Mucosa of stomach (tissue), 1 donor: ENCODE data around the gene GRID1.
"Not testable (repeated sequence)": the region's sequence is repeated elsewhere in the genome, so short reads cannot be mapped to it uniquely, and the experiment has no call there.

ENCODE experiments used
- H3K27me3 ChIP-seq: one replicate; pipeline ENCODE4 v1.7.0; 2013; ENCODE audit warnings: mild to moderate bottlenecking, low read length; ENCODE audit not compliant: control insufficient read depth, insufficient read depth
- H3K36me3 ChIP-seq: one replicate; pipeline ENCODE4 v1.7.0; 2013; ENCODE audit warnings: low read length; ENCODE audit not compliant: control insufficient read depth, insufficient read depth
- H3K4me1 ChIP-seq: one replicate; pipeline ENCODE4 v1.7.0; 2013; ENCODE audit warnings: mild to moderate bottlenecking, low read length; ENCODE audit not compliant: control insufficient read depth, insufficient read depth
- H3K4me3 ChIP-seq: one replicate; pipeline ENCODE4 v1.7.0; 2013; ENCODE audit warnings: low read length
- H3K9ac ChIP-seq: one replicate; pipeline ENCODE4 v1.7.0; 2013; ENCODE audit warnings: mild to moderate bottlenecking, low read length, moderate library complexity
- H3K9me3 ChIP-seq: one replicate; pipeline ENCODE4 v1.7.0; 2013; ENCODE audit warnings: mild to moderate bottlenecking, low read length, moderate library complexity; ENCODE audit not compliant: control insufficient read depth
- donor health status: Pancreatic carcinoma.

GRID1 gene

DNA sequence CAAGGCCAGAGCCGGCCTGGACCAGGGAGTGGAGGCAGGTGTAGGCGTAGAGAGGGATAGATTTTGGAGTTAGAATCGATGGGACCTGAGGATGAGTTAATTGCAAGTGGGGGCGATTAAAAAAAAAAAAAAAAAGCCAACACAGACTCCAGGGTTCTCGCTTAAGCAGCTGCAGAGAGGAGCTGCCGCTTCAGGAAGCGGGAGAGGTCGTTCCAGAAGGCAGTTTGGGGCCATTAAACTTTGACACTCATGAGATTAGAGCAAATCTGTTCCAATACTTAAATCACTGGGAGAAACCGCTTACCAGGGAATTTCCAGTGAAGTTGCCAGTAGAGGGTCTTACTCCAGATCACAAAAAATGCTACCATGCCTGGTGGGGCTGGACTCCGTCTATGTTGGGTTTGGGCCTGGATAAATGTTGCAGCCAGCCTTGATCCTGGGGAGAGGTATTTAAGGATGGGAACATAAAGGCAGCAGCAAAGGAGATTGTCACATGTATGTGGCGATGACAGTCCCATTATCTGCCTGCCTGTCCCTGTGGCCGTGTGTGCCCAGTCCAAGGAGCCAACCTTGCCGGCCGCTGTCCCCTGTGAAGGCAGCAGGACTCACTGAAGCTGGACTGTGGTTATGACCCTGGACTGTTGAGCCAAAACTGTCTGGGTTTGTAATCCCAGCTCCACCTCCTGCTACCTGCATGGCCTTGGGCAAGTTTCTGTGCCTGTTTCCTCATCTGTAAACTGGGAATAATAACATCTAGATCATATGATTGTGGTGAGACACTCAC is 23.9 kb upstream of the GRID1 start:
- peaks cover 17% of the 10 kb centered on the region for H3K27me3 ChIP-seq

DNA sequence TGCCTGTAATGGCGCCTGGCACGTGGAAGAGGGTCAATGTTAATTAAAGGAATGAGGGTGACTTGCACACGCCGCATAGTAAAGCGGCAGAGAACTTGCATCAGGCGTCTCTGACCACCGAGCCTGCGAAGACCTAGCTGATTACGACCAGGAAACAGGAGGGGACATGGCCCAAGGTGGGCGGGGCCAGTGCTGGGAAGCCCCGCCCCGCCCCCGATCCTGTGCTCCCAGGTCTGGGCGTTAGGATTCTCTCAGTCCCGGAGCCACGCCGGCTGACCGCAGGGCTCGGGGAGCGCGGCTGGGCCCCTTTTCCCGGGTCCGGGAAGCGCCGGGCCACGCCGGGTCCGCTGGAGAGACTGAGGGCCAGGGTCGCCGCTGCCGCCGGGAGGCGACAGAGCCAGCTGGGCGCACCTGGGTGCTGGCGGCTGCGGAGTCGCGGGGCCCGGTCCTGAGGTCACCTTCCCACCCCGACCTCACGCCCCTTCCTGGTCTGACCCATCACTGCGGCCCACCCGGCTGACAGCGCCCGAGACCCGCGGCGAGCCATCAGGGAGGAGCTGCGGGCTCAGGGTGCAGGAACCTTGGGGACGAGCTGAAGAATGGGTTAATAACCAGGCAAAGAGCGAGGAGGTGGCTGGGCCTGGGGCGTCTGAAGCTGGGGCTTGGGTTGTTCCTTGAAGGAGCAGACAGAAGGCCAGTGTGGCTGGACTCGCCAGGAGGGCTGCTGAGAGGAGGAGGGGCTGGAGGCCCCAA is 23.0 kb upstream of the GRID1 start:
- Histone ChIP-seq H3K4me3 (peak overlapping the region; percentile 28), H3K9me3 (no peaks in the 10 kb centered on the region), H3K36me3 (no peaks in the 10 kb centered on the region), H3K9ac (peak overlapping the region; percentile 48), H3K27me3 (peaks cover 17% of the 10 kb centered on the region), H3K4me1 (peaks cover 6% of the 10 kb centered on the region)

More for the DNA sequence above, 23.9 kb upstream of the GRID1 start:
- Histone ChIP-seq H3K9ac (no peak overlapping the region), H3K9me3 (no peaks in the 10 kb centered on the region), H3K36me3 (no peaks in the 10 kb centered on the region), H3K4me1 (peaks cover 6% of the 10 kb centered on the region), H3K4me3 (no peak overlapping the region)

DNA sequence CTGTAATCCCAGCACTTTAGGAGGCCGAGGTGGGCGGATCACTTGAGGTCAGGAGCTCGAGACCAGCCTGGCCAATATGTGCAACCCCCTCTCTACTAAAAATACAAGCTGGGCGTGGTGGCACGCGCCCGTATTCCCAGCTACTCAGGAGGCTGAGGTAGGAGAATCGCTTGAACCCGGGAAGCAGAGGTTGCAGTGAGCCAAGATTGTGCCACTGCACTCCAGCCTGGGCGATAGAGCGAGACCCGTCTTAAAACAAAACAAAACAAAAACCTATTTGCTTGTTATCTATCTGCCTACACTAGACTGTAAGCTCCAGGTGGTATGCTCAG is 22.5 kb upstream of the GRID1 start:
- peak overlapping the region; percentile 28 for H3K4me3 ChIP-seq
- not testable (repeated sequence) for H3K4me1 ChIP-seq, H3K9me3 ChIP-seq, H3K36me3 ChIP-seq
- H3K27me3 ChIP-seq = peaks cover 17% of the 10 kb centered on the region
- peak overlapping the region; percentile 48 for H3K9ac ChIP-seq

DNA sequence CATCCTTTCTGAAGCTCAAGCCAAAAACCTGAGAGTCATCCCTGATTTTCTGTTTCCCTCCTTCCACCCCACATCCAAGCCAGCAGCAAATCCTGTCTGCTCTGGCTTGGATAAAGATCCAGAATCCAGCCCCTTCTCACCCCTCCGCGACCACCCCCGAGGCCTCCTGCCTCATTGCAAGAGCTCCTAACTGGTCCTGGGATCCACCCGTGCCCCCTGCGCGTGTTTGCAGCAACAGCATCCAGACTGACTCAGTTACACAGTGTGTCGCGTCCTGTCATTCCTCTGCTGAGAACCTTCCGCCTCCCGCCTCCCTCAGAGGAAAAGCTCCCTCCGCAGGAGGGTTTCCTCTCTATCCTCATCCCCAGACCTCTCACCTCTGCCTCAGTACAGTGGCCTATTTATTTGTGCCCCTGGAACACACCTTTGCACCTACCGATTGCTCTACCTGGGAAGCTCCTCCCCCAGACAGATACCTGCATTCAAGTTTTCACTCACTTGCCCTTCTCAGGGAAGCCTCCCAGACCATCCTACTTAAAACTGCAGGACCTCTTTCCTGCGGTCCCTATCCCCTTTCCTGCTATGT is 21.6 kb upstream of the GRID1 start:
- H3K9me3 ChIP-seq = no peaks in the 10 kb centered on the region
- peaks cover 17% of the 10 kb centered on the region for H3K27me3 ChIP-seq
- H3K9ac ChIP-seq = no peak overlapping the region
- H3K36me3 ChIP-seq = no peaks in the 10 kb centered on the region
- H3K4me1 ChIP-seq = peaks cover 6% of the 10 kb centered on the region
- H3K4me3 ChIP-seq = no peak overlapping the region

DNA sequence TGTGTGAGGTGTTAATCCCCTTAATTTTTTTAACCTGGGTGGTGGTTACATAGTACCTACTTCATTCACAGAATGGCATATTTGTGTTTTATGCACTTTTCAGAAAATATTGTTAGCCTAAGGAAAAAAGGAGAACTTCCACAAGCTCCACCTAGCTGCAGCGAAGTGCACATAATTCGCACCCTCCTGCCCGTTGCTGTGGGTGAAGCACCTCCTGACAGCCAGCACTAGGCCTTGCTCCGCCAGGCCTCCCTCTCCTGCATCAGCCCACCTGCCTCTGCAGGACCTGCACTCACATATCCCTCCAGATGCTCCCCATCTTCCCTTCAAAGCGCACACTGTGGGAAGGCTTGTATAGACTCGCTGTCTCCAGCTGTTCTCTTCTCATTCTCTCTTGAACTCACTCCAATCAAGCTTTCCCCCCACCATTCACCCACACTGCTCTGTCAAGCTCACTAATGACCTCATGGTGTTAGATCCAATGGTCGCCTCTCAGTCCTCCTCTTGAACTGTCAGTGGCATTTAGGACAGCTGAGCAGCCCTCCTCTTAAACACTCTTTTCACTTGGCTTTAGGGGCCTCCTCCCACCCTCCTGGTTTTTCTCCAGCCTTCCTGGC is 20.7 kb upstream of the GRID1 start:
- Histone ChIP-seq H3K4me3 (no peak overlapping the region), H3K4me1 (peaks cover 6% of the 10 kb centered on the region), H3K36me3 (no peaks in the 10 kb centered on the region), H3K9me3 (no peaks in the 10 kb centered on the region), H3K9ac (no peak overlapping the region), H3K27me3 (peaks cover 17% of the 10 kb centered on the region)

DNA sequence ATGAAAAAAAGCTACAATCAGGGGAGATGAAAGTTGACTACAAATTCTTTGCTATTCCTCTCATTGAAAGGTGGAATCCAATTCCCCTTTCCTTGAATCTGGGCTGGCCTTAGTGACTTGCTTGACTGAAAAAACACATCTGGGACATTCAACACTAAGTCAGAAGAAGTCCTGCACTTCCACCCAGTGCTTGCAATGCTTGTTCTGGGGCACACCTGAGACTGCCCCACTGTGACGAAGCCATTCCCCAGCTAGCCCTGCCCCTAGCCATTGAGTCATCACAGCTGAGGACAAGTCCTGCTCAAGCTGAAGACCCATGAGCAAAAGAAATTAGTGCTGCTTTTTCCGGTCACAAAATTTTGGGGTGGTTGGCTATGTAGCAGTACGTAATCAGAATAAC is 19.2 kb upstream of the GRID1 start:
- Histone ChIP-seq H3K9me3 (no peaks in the 10 kb centered on the region), H3K9ac (no peak overlapping the region), H3K4me1 (peaks cover 6% of the 10 kb centered on the region), H3K27me3 (peaks cover 18% of the 10 kb centered on the region), H3K36me3 (no peaks in the 10 kb centered on the region), H3K4me3 (no peak overlapping the region)

DNA sequence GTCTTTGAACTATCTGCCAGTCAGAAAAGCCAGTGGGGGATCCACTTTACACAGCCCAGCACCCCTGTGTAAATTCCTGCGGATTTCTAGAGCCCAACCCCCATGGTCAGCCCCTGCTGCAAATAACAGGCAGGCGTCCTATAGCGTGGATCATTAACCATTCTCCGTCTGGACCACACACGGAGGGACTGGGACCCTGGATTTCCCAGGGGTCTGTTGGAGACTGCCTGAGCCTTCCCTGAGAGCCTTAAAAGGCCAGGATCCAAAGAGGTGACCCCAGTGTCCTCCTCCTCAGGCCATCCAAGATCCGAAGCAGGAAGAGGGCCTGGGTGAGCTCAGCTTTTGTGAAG is 11.2 kb upstream of the GRID1 start:
- H3K36me3 ChIP-seq = no peaks in the 10 kb centered on the region
- no peak overlapping the region for H3K4me3 ChIP-seq
- H3K9ac ChIP-seq = no peak overlapping the region
- no peaks in the 10 kb centered on the region for H3K4me1 ChIP-seq
- H3K27me3 ChIP-seq = peaks cover 34% of the 10 kb centered on the region
- H3K9me3 ChIP-seq = no peaks in the 10 kb centered on the region

DNA sequence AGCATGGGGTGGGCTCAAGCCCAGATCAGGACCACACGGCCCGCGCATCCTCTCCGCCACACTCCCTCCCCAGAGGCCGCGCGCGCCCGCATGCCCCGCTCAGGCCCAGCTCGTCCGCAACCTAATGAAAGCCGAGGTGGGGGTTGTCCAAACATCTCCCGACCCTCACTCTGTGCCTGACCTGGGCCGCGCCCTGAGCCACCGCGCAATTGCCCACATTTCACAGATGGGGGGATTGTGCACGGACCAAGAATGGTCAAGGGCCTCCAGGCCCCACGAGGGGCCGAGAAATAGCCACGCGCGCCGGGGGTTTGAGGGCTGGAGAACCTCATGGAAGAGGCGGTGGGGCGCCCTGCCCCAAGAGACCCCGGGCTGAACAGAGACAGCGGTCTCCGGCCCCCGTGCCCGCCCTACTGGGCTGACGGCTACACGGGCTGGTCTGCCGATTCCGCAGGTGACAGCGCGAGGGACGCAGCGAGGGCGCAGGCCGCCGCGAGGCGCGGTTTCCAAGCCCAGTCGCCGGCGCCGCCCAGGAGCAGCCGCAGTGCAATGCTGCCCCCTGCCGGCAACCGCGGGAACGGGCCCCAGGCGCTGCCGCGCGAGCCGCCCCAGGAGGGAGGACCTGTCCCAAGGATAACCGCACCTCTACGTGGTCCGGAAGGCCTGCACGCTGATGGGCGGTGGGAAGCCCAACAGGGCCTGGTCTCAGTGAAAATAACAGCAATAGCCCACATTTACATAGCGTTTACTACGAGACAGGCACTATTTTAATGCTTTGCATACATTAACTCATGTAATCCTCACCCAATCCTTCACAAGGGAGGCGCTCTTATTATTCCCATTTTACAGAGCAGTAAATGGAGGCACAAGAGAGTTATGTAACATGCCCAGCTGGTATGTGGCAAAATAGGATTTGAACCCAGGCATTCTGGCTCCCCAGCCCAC is 10.5 kb upstream of the GRID1 start:
- H3K27me3 ChIP-seq = peaks cover 41% of the 10 kb centered on the region
- H3K36me3 ChIP-seq = no peaks in the 10 kb centered on the region
- H3K4me3 ChIP-seq = no peak overlapping the region
- no peaks in the 10 kb centered on the region for H3K4me1 ChIP-seq
- H3K9me3 ChIP-seq = no peaks in the 10 kb centered on the region
- no peak overlapping the region for H3K9ac ChIP-seq

DNA sequence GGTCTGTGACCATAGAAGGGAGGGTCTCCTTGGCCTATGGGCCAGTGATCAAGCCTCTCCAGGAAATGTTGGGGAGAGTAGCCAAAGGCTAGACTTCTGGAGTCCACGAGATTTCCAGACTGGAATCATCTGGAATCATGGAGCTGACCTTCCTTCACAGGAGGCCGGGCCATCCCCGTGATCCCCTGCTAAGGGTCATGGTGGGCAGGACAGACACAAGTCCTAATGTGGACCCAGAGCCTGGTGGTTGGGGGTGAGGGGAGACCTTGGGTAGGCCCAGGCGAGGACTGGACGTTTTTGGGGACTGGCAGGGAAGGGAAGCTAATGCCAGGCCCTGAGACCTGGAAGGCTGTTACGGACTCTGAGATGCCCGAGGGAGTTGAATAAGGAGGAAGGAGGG is 9.8 kb upstream of the GRID1 start:
- Histone ChIP-seq H3K4me1 (no peaks in the 10 kb centered on the region), H3K27me3 (peaks cover 48% of the 10 kb centered on the region), H3K4me3 (no peak overlapping the region), H3K36me3 (no peaks in the 10 kb centered on the region), H3K9me3 (no peaks in the 10 kb centered on the region), H3K9ac (no peak overlapping the region)

DNA sequence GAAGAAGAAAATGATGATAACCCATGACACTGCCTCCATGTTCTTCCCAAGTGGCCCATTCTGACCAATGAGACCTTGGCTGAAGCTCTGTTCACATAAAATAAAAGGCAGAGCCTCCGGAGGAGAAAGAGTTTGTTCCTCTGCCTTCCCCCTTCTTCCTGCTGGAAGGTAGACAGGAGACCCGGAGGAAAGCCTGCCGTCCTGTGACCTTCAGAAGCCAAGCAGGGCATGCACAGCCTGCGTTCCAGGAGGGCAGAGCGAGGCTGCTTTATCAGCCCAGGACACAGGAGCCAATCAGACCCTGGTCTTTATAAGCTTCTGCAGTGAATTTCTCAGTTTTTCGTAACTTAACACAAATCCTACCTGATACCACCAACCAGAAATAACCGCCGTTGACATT is 8.6 kb upstream of the GRID1 start:
- H3K9ac ChIP-seq = no peak overlapping the region
- no peaks in the 10 kb centered on the region for H3K4me1 ChIP-seq
- no peaks in the 10 kb centered on the region for H3K9me3 ChIP-seq
- H3K27me3 ChIP-seq = peaks cover 45% of the 10 kb centered on the region
- H3K4me3 ChIP-seq = no peak overlapping the region
- H3K36me3 ChIP-seq = no peaks in the 10 kb centered on the region

DNA sequence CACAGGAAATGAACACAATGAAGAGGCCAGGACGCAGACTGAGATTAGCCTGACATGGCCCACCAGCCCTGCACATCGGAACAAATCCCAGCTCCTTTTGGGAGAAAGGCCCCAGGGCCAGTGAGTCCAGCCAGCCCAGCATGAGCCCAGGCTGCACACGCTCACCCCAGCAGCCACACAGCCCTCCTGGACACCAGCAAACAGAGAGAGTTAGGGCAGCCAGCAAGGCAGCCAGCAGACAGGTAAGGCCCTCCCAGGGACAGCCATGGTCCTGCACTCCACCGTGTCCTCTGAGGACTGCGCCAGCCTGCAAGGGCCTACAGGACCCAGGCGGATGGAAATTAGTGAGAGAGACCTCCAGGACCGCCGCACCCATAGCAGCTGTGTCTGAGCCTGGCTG is 8.1 kb upstream of the GRID1 start:
- no peaks in the 10 kb centered on the region for H3K9me3 ChIP-seq
- H3K27me3 ChIP-seq = peaks cover 51% of the 10 kb centered on the region
- no peaks in the 10 kb centered on the region for H3K36me3 ChIP-seq
- H3K9ac ChIP-seq = no peak overlapping the region
- H3K4me1 ChIP-seq = no peaks in the 10 kb centered on the region
- H3K4me3 ChIP-seq = no peak overlapping the region
